Measurements from ENCODE around the gene TRPC1. TPM values are rescaled to one million over a fixed set of nuclear protein-coding genes. Genes with fewer than 3 reads are reported as not detected.

TRPC1 gene
- total RNA-seq, 1 donor from 2014 or later: 12.3 TPM

GRCh38 chr3:142839831-142840230, 116.0 kb downstream of the TRPC1 start:
- H3K4me3 ChIP-seq: no peak overlapping the region
- no peak overlapping the region for H3K27ac ChIP-seq
- H3K27me3 ChIP-seq: no peaks in the 10 kb centered on the region
- H3K9me3 ChIP-seq: no peaks in the 10 kb centered on the region
- TF ChIP-seq, protein P1, sequence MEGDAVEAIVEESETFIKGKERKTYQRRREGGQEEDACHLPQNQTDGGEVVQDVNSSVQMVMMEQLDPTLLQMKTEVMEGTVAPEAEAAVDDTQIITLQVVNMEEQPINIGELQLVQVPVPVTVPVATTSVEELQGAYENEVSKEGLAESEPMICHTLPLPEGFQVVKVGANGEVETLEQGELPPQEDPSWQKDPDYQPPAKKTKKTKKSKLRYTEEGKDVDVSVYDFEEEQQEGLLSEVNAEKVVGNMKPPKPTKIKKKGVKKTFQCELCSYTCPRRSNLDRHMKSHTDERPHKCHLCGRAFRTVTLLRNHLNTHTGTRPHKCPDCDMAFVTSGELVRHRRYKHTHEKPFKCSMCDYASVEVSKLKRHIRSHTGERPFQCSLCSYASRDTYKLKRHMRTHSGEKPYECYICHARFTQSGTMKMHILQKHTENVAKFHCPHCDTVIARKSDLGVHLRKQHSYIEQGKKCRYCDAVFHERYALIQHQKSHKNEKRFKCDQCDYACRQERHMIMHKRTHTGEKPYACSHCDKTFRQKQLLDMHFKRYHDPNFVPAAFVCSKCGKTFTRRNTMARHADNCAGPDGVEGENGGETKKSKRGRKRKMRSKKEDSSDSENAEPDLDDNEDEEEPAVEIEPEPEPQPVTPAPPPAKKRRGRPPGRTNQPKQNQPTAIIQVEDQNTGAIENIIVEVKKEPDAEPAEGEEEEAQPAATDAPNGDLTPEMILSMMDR (IDR thresholded peaks at IDR 0.05): no peak
- H3K4me1 ChIP-seq: no peaks in the 10 kb centered on the region
- intact Hi-C loops (cut with DNase I): no loop called here
- DNase-seq (ENCODE audit: low spot score in 2 of 2): no peak
- H3K36me3 ChIP-seq: no peaks in the 10 kb centered on the region

DNA sequence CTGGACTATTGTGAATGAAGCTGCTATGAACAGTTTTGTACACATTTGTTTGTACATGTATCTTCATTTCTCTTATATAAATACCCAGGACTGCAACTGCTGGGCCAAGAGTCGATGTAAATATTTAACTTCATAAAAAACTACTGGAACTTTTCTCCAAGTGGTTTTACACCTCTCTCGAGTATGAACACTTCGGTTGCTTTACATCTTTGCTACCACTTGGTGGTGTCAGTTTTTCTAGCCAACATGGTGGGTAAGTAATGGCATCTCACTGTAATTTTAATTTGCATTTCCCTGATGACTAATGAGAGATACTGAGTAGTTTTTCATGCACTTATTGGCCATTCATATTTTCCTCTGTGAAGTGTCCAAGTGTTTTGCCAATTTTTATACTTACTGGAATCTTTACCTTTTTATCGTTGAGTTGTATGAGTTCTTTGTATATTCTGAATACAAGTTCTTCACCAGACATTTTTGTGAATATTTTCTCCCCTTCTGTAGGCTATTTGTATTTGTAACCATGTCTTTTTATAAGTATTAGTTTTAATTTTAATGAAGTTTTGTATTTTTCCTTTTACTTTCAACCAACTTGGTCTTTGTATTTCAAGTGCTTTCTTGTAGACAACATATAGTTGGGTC, 120.6 kb downstream of the TRPC1 start:
- Histone ChIP-seq H3K36me3 (no peaks in the 10 kb centered on the region), H3K4me1 (no peaks in the 10 kb centered on the region), H3K9me3 (no peaks in the 10 kb centered on the region), H3K27ac (no peak overlapping the region), H3K4me3 (no peak overlapping the region), H3K27me3 (no peaks in the 10 kb centered on the region)
- intact Hi-C loops (cut with DNase I): no loop called here
- TF ChIP-seq, protein P1 (IDR thresholded peaks at IDR 0.05): peak in 1 of 3 experiments; percentile 31
- no peak for DNase-seq (ENCODE audit: low spot score in 2 of 2)

GRCh38 chr3:142846779-142847577, 123.1 kb downstream of the TRPC1 start:
- TF ChIP-seq, protein P1 (IDR thresholded peaks at IDR 0.05): no peak
- DNase-seq (ENCODE audit: low spot score in 2 of 2): no peak
- intact Hi-C loops (cut with DNase I): no loop called here

GRCh38 chr3:142849148-142849547, 125.3 kb downstream of the TRPC1 start:
- Histone ChIP-seq H3K27me3 (no peaks in the 10 kb centered on the region), H3K9me3 (no peaks in the 10 kb centered on the region), H3K4me1 (no peaks in the 10 kb centered on the region), H3K36me3 (no peaks in the 10 kb centered on the region), H3K4me3 (no peak overlapping the region), H3K27ac (no peak overlapping the region)
- TF ChIP-seq, protein P1 (IDR thresholded peaks at IDR 0.05): no peak
- DNase-seq (ENCODE audit: low spot score in 2 of 2): no peak
- intact Hi-C loops (cut with DNase I): no loop called here

More at GRCh38 chr3:142846779-142847577, 123.1 kb downstream of the TRPC1 start:
- Histone ChIP-seq H3K36me3 (no peaks in the 10 kb centered on the region), H3K27me3 (no peaks in the 10 kb centered on the region), H3K27ac (peak overlapping the region in 1 of 2 donors; percentile 52), H3K4me3 (no peak overlapping the region), H3K9me3 (no peaks in the 10 kb centered on the region), H3K4me1 (no peaks in the 10 kb centered on the region)

GRCh38 chr3:142850395-142851023, 126.7 kb downstream of the TRPC1 start:
- H3K36me3 ChIP-seq: no peaks in the 10 kb centered on the region
- no peaks in the 10 kb centered on the region for H3K27me3 ChIP-seq
- no peak overlapping the region for H3K4me3 ChIP-seq
- no peaks in the 10 kb centered on the region for H3K9me3 ChIP-seq
- no peak for DNase-seq (ENCODE audit: low spot score in 2 of 2)
- intact Hi-C loops (cut with DNase I): no loop called here
- TF ChIP-seq, protein P1 (IDR thresholded peaks at IDR 0.05): no peak
- no peak overlapping the region for H3K27ac ChIP-seq
- H3K4me1 ChIP-seq: no peaks in the 10 kb centered on the region
